SU-DHL-6 (cell line): Measurements from ENCODE around the gene SH3GL1.

Experiments
- H2AFZ ChIP-seq: fragments of 200-600 bp; sonication (generic); 2 replicates; pipeline ENCODE4 v1.6.1; 2014; ENCODE audit warnings: low read depth, mild to moderate bottlenecking, moderate library complexity, mixed read lengths, antibody characterized with exemption, low read length; ENCODE audit not compliant: severe bottlenecking
- H3F3A ChIP-seq: fragments of 200-600 bp; shearing (Covaris generic); 2 replicates; pipeline ENCODE4 v1.6.0; 2016; ENCODE audit warnings: antibody characterized with exemption, mild to moderate bottlenecking; ENCODE audit not compliant: insufficient read depth
- H3K27ac ChIP-seq: fragments of 200-600 bp; sonication (generic); 2 replicates; pipeline ENCODE4 v1.5.1; 2016; ENCODE audit warnings: low read depth, mild to moderate bottlenecking, low read length, moderate library complexity, mixed read lengths
- H3K27me3 ChIP-seq: fragments of 200-600 bp; sonication (generic), shearing (Covaris generic); 2 replicates; pipeline ENCODE4 v1.6.0; 2014; ENCODE audit warnings: mild to moderate bottlenecking, low read length
- H3K36me3 ChIP-seq: fragments of 200-600 bp; sonication (generic); 2 replicates; pipeline ENCODE4 v1.6.1; 2014; ENCODE audit warnings: mild to moderate bottlenecking, low read length, mixed read lengths
- H3K4me2 ChIP-seq: fragments of 300-600, 200-600 bp; shearing (Covaris generic), sonication (generic); 2 replicates; pipeline ENCODE4 v1.6.0; 2014; ENCODE audit warnings: low read length, low read depth, mild to moderate bottlenecking; ENCODE audit not compliant: poor library complexity, severe bottlenecking
- H3K4me3 ChIP-seq: fragments of 200-600 bp; sonication (generic); 2 replicates; pipeline ENCODE4 v1.5.1; 2014; ENCODE audit warnings: antibody characterized with exemption, low read length, mild to moderate bottlenecking, mixed read lengths; ENCODE audit not compliant: insufficient read depth, poor library complexity, severe bottlenecking
- H3K79me2 ChIP-seq: fragments of 200-600 bp; sonication (generic); 2 replicates; pipeline ENCODE4 v1.6.1; 2014; ENCODE audit warnings: mild to moderate bottlenecking, low read length, moderate library complexity; ENCODE audit not compliant: insufficient read depth
- H3K9ac ChIP-seq: fragments of 200-600 bp; sonication (generic); 2 replicates; pipeline ENCODE4 v1.7.0; 2014; ENCODE audit warnings: mild to moderate bottlenecking, low read length
- H3K9me2 ChIP-seq: fragments of 200-600 bp; sonication (generic); replicated peaks from 2 replicates; pipeline ENCODE4 v1.6.1; 2014; ENCODE audit warnings: low read length; ENCODE audit not compliant: insufficient read depth
- H3K9me3 ChIP-seq: fragments of 200-600 bp; sonication (generic); 2 replicates; pipeline ENCODE4 v1.6.1; 2014; ENCODE audit warnings: low read length, mixed read lengths; ENCODE audit not compliant: insufficient read depth
- H4K20me1 ChIP-seq: fragments of 200-600 bp; sonication (generic); 2 replicates; pipeline ENCODE4 v1.6.1; 2014; ENCODE audit warnings: low read depth, mild to moderate bottlenecking, antibody characterized with exemption, low read length, moderate library complexity, mixed read lengths
- CTCF ChIP-seq: fragments of 200-600 bp; sonication (generic); IDR thresholded peaks from one replicate; pipeline ENCODE4 v1.5.1; 2017; ENCODE audit warnings: antibody characterized with exemption, mild to moderate bottlenecking, low read length, moderate library complexity; ENCODE audit not compliant: insufficient read depth, poor library complexity, severe bottlenecking
- EZH2phosphoT487 ChIP-seq: fragments of 200-600 bp; sonication (generic), shearing (Covaris generic); conservative IDR thresholded peaks from 2 replicates; pipeline ENCODE4 v1.6.1; 2018; ENCODE audit warnings: mild to moderate bottlenecking, antibody characterized with exemption, low read length, moderate library complexity, mixed read lengths

SH3GL1 gene

GRCh38 chr19:4445963-4446703 is 45.8 kb upstream of the SH3GL1 start:
- H4K20me1 ChIP-seq = no peaks in the 10 kb centered on the region
- H3K4me2 ChIP-seq = no peak overlapping the region
- H3K9ac ChIP-seq = no peak overlapping the region
- H2AFZ ChIP-seq = no peak overlapping the region
- no peak overlapping the region for H3K4me3 ChIP-seq
- no peaks in the 10 kb centered on the region for H3K27me3 ChIP-seq
- H3K9me2 ChIP-seq = no peaks in the 10 kb centered on the region
- no peaks in the 10 kb centered on the region for H3K36me3 ChIP-seq
- no peaks in the 10 kb centered on the region for H3K79me2 ChIP-seq
- H3K9me3 ChIP-seq = no peaks in the 10 kb centered on the region
- peaks cover 6% of the 10 kb centered on the region; the same call in 1 of the 2 replicates for H3F3A ChIP-seq
- H3K27ac ChIP-seq = no peak overlapping the region
- TF ChIP-seq CTCF (no peak), EZH2phosphoT487 (no peak)

- Histone ChIP-seq H3K9ac (no peak overlapping the region), H3K9me3 (no peaks in the 10 kb centered on the region), H3K4me2 (no peak overlapping the region), H2AFZ (no peak overlapping the region), H3K27ac (no peak overlapping the region), H3K9me2 (no peaks in the 10 kb centered on the region), H3K79me2 (no peaks in the 10 kb centered on the region), H3K4me3 (no peak overlapping the region), H3F3A (no peaks in the 10 kb centered on the region), H3K27me3 (no peaks in the 10 kb centered on the region), H4K20me1 (no peaks in the 10 kb centered on the region), H3K36me3 (0 out of 2 replicates have a peak, but pooled peaks cover 2% of the 10 kb centered on the region)
- TF ChIP-seq EZH2phosphoT487 (no peak), CTCF (no peak)
These were observed 44.7 kb upstream of the SH3GL1 start for GRCh38 chr19:4444765-4445741.

GRCh38 chr19:4443966-4444764 is 43.8 kb upstream of the SH3GL1 start:
- TF ChIP-seq EZH2phosphoT487 (no peak), CTCF (no peak)
- Histone ChIP-seq H3F3A (no peaks in the 10 kb centered on the region), H3K9ac (no peak overlapping the region), H4K20me1 (no peaks in the 10 kb centered on the region), H3K27me3 (no peaks in the 10 kb centered on the region), H3K4me2 (no peak overlapping the region), H3K27ac (no peak overlapping the region), H3K4me3 (no peak overlapping the region), H3K79me2 (no peaks in the 10 kb centered on the region), H3K36me3 (0 out of 2 replicates have a peak, but pooled peaks cover 4% of the 10 kb centered on the region), H3K9me2 (no peaks in the 10 kb centered on the region), H3K9me3 (no peaks in the 10 kb centered on the region), H2AFZ (no peak overlapping the region)
